ENCODE measurements around the gene HPDL. TPM values are rescaled to one million over a fixed set of nuclear protein-coding genes. Genes with fewer than 3 reads are reported as not detected.
A peak's percentile ranks its signal among the peaks of the same experiment; 100 is the strongest.

HPDL gene
- total RNA-seq, 2 donors from 2014 or later, result 0.41 to 1.5 TPM

GRCh38 chr1:45365051-45365450 is 38.4 kb downstream of the HPDL start:
- Histone ChIP-seq H3K4me3 (no peak overlapping the region), H3K27me3 (replicated peaks; ENCODE audit: insufficient read depth) (no peaks in the 10 kb centered on the region), H3K9me3 (no peaks in the 10 kb centered on the region), H3K27ac (no peak overlapping the region), H3K4me1 (replicated peaks) (peaks cover 7% of the 10 kb centered on the region), H3K36me3 (no peaks in the 10 kb centered on the region)
- DNase-seq (ENCODE audit: low spot score), result no peak
- no peak for TF ChIP-seq POLR2A (IDR thresholded peaks at IDR 0.05)
- no peak for TF ChIP-seq POLR2AphosphoS5 (IDR thresholded peaks at IDR 0.05)
- TF ChIP-seq CTCF (IDR thresholded peaks at IDR 0.05), result no peak
- WGBS, result 86% methylated on average over 6 of the region's 6 CpGs
- intact Hi-C loops (cut with DNase I), result no loop called here

- Histone ChIP-seq H3K27me3 (replicated peaks; ENCODE audit: insufficient read depth) (no peaks in the 10 kb centered on the region), H3K27ac (no peak overlapping the region), H3K36me3 (no peaks in the 10 kb centered on the region), H3K4me3 (no peak overlapping the region), H3K4me1 (replicated peaks) (no peaks in the 10 kb centered on the region), H3K9me3 (no peaks in the 10 kb centered on the region)
- no peak for DNase-seq (ENCODE audit: low spot score)
- intact Hi-C loops (cut with DNase I), result no loop called here
- no peak for TF ChIP-seq POLR2AphosphoS5 (IDR thresholded peaks at IDR 0.05)
- TF ChIP-seq CTCF (IDR thresholded peaks at IDR 0.05), result no peak
- TF ChIP-seq POLR2A (IDR thresholded peaks at IDR 0.05), result no peak
Measured at GRCh38 chr1:45370575-45370974, 43.9 kb downstream of the HPDL start.

DNA sequence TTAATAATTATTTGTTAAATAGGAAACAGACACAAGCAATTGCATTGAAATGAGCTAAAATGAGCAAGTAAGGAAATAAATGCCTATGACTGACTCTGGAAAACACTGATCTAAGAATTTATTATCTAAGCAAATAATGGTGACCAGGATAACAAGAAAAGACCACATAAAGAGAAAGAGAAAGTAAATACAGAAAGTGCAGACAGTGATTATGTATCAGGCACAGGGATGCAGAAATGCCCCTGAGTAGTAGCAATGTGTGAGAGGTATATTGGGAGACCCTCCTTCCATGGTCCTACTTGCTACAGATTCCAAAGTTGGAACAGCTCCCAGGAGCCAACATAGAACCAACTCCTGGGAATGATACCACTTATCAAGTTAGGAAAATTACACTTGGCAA is 46.9 kb downstream of the HPDL start:
- intact Hi-C loops (cut with DNase I), result no loop called here
- no peaks in the 10 kb centered on the region for H3K9me3 ChIP-seq
- DNase-seq (ENCODE audit: low spot score), result no peak
- no peaks in the 10 kb centered on the region for H3K27me3 ChIP-seq (replicated peaks; ENCODE audit: insufficient read depth)
- TF ChIP-seq CTCF (IDR thresholded peaks at IDR 0.05) (no peak), POLR2A (IDR thresholded peaks at IDR 0.05) (no peak), POLR2AphosphoS5 (IDR thresholded peaks at IDR 0.05) (no peak)
- H3K27ac ChIP-seq, result no peak overlapping the region
- H3K4me1 ChIP-seq (replicated peaks), result no peaks in the 10 kb centered on the region
- no peak overlapping the region for H3K4me3 ChIP-seq
- no peaks in the 10 kb centered on the region for H3K36me3 ChIP-seq

- no peak for DNase-seq (ENCODE audit: low spot score)
- H3K27ac ChIP-seq, result no peak overlapping the region
- no peak for TF ChIP-seq POLR2AphosphoS5 (IDR thresholded peaks at IDR 0.05)
- TF ChIP-seq POLR2A (IDR thresholded peaks at IDR 0.05), result no peak
- TF ChIP-seq CTCF (IDR thresholded peaks at IDR 0.05), result peak in 1 of 4 experiments; percentile 2
- no peak overlapping the region for H3K4me3 ChIP-seq
- 37% methylated on average over 3 of the region's 3 CpGs for WGBS
- intact Hi-C loops (cut with DNase I), result loop anchor here (5.0 kb wide), 1 partner anchor 117 kb away; the partner anchor contains the start of gene TESK2
- H3K36me3 ChIP-seq, result no peaks in the 10 kb centered on the region
- H3K9me3 ChIP-seq, result no peaks in the 10 kb centered on the region
- no peaks in the 10 kb centered on the region for H3K4me1 ChIP-seq (replicated peaks)
- no peaks in the 10 kb centered on the region for H3K27me3 ChIP-seq (replicated peaks; ENCODE audit: insufficient read depth)
Measured at GRCh38 chr1:45375104-45376090, 48.7 kb downstream of the HPDL start.

GRCh38 chr1:45378184-45378583 is 51.5 kb downstream of the HPDL start:
- DNase-seq (ENCODE audit: low spot score), result no peak
- Histone ChIP-seq H3K9me3 (no peaks in the 10 kb centered on the region), H3K36me3 (no peaks in the 10 kb centered on the region), H3K27me3 (replicated peaks; ENCODE audit: insufficient read depth) (no peaks in the 10 kb centered on the region), H3K4me1 (replicated peaks) (no peaks in the 10 kb centered on the region), H3K4me3 (no peak overlapping the region), H3K27ac (no peak overlapping the region)
- intact Hi-C loops (cut with DNase I), result loop anchor here (5.0 kb wide), 1 partner anchor 114 kb away; the partner anchor contains the start of gene TESK2
- TF ChIP-seq POLR2AphosphoS5 (IDR thresholded peaks at IDR 0.05) (no peak), POLR2A (IDR thresholded peaks at IDR 0.05) (no peak), CTCF (IDR thresholded peaks at IDR 0.05) (no peak)

Data from prostate gland (tissue), 2 donors.